HG03135 (cell line): ENCODE measurements around the gene SLC5A2.
"Not testable (repeated sequence)": the region's sequence is repeated elsewhere in the genome, so short reads cannot be mapped to it uniquely, and the experiment has no call there.

Experiments
- ATAC-seq: cut with Tn5 transposase; IDR thresholded peaks from one replicate; pipeline ENCODE4 v1.9.1; 2021; ENCODE audit warnings: mild to moderate bottlenecking, moderate library complexity; ENCODE audit not compliant: unreplicated experiment

Gene SLC5A2

GRCh38 chr16:31474773-31475738 is 7.9 kb upstream of the SLC5A2 start:
- no peak for ATAC-seq

- ATAC-seq = no peak
These were observed 7.0 kb upstream of the SLC5A2 start for GRCh38 chr16:31475946-31476302.

GRCh38 chr16:31476303-31477219 is 6.4 kb upstream of the SLC5A2 start:
- ATAC-seq = peak; percentile 42

- no peak for ATAC-seq
These were observed 5.4 kb upstream of the SLC5A2 start for GRCh38 chr16:31477220-31478216.

GRCh38 chr16:31478956-31479355 is 4.0 kb upstream of the SLC5A2 start:
- ATAC-seq = no peak

- no peak for ATAC-seq
These were observed 3.2 kb upstream of the SLC5A2 start for GRCh38 chr16:31479751-31480150.

- ATAC-seq = no peak
These were observed 1.9 kb upstream of the SLC5A2 start for GRCh38 chr16:31480851-31481536.

GRCh38 chr16:31484048-31484447 is 1.1 kb downstream of the SLC5A2 start:
- not testable (repeated sequence) for ATAC-seq

- ATAC-seq = no peak
These were observed 1.7 kb downstream of the SLC5A2 start for GRCh38 chr16:31484491-31485171.

GRCh38 chr16:31485571-31485970 is 2.6 kb downstream of the SLC5A2 start:
- ATAC-seq = no peak

- no peak for ATAC-seq
These were observed 3.1 kb downstream of the SLC5A2 start for GRCh38 chr16:31486045-31486444.

GRCh38 chr16:31487071-31487719 is 4.3 kb downstream of the SLC5A2 start:
- ATAC-seq = peak; percentile 2

GRCh38 chr16:31487720-31488467 is 5.0 kb downstream of the SLC5A2 start:
- peak; percentile 86 for ATAC-seq

- ATAC-seq = no peak
These were observed 5.8 kb downstream of the SLC5A2 start for GRCh38 chr16:31488468-31489297.

GRCh38 chr16:31489298-31489564 is 6.3 kb downstream of the SLC5A2 start:
- no peak for ATAC-seq

GRCh38 chr16:31489616-31490584 is 7.0 kb downstream of the SLC5A2 start:
- no peak for ATAC-seq
